ENCODE measurements around the gene CEL. TPM values are rescaled to one million over a fixed set of nuclear protein-coding genes. Genes with fewer than 3 reads are reported as not detected.

CEL gene
- total RNA-seq, 2 donors from 2014 or later, result 0.78 to 5.3 TPM

- ATAC-seq (ENCODE audit: insufficient number of reproducible peaks, low FRiP score, low read depth) (no peak), DNase-seq (ENCODE audit: low spot score) (no peak)
- Histone ChIP-seq H3K36me3 (peaks cover 55% of the 10 kb centered on the region), H3K27me3 (replicated peaks; ENCODE audit: insufficient read depth) (no peaks in the 10 kb centered on the region), H3K4me3 (no peak overlapping the region), H3K9me3 (no peaks in the 10 kb centered on the region), H3K27ac (no peak overlapping the region), H3K4me1 (ENCODE audit: control insufficient read depth in 1 of 2, low read depth in 2 of 2) (peaks cover 14% of the 10 kb centered on the region in 2 donors)
- TF ChIP-seq CTCF (IDR thresholded peaks at IDR 0.05), result no peak
These were observed 47.2 kb downstream of the CEL start for GRCh38 chr9:133108794-133109641.

GRCh38 chr9:133109931-133110650, 48.3 kb downstream of the CEL start:
- no peak overlapping the region for H3K27ac ChIP-seq
- H3K36me3 ChIP-seq, result peaks cover 44% of the 10 kb centered on the region
- no peak overlapping the region for H3K4me3 ChIP-seq
- no peaks in the 10 kb centered on the region for H3K27me3 ChIP-seq (replicated peaks; ENCODE audit: insufficient read depth)
- no peak for ATAC-seq (ENCODE audit: insufficient number of reproducible peaks, low FRiP score, low read depth)
- peaks cover 24% of the 10 kb centered on the region in 2 donors for H3K4me1 ChIP-seq (ENCODE audit: control insufficient read depth in 1 of 2, low read depth in 2 of 2)
- H3K9me3 ChIP-seq, result no peaks in the 10 kb centered on the region
- no peak for DNase-seq (ENCODE audit: low spot score)
- no peak for TF ChIP-seq CTCF (IDR thresholded peaks at IDR 0.05)

- ATAC-seq (ENCODE audit: insufficient number of reproducible peaks, low FRiP score, low read depth), result no peak
- no peak for DNase-seq (ENCODE audit: low spot score)
- Histone ChIP-seq H3K4me3 (no peak overlapping the region), H3K36me3 (peaks cover 30% of the 10 kb centered on the region), H3K27me3 (replicated peaks; ENCODE audit: insufficient read depth) (no peaks in the 10 kb centered on the region), H3K27ac (no peak overlapping the region), H3K9me3 (no peaks in the 10 kb centered on the region), H3K4me1 (ENCODE audit: control insufficient read depth in 1 of 2, low read depth in 2 of 2) (peaks cover 24 to 31% of the 10 kb centered on the region in 2 donors)
- no peak for TF ChIP-seq CTCF (IDR thresholded peaks at IDR 0.05)
These were observed 50.3 kb downstream of the CEL start for GRCh38 chr9:133111808-133112662.

GRCh38 chr9:133112663-133113026, 50.9 kb downstream of the CEL start:
- peak overlapping the region in 1 of 2 donors; percentile 22 for H3K27ac ChIP-seq
- H3K27me3 ChIP-seq (replicated peaks; ENCODE audit: insufficient read depth), result no peaks in the 10 kb centered on the region
- ATAC-seq (ENCODE audit: insufficient number of reproducible peaks, low FRiP score, low read depth) (no peak), DNase-seq (ENCODE audit: low spot score) (no peak)
- H3K9me3 ChIP-seq, result no peaks in the 10 kb centered on the region
- TF ChIP-seq CTCF (IDR thresholded peaks at IDR 0.05), result no peak
- H3K36me3 ChIP-seq, result peaks cover 24% of the 10 kb centered on the region
- peaks cover 24 to 37% of the 10 kb centered on the region in 2 donors for H3K4me1 ChIP-seq (ENCODE audit: control insufficient read depth in 1 of 2, low read depth in 2 of 2)
- no peak overlapping the region for H3K4me3 ChIP-seq

All from thoracic aorta (tissue), 2 donors.